MCF 10A (cell line): ENCODE measurements around the gene FGF19. TPM values are rescaled to one million over a fixed set of nuclear protein-coding genes. Genes with fewer than 3 reads are reported as not detected.

Experiments
- BruUV-seq: library from RNA; stranded (reverse); fragments of 400-500 nt; replicated peaks from 2 replicates; lab custom pipeline; 2021; lab: Mats Ljungman, UMichigan
- CTCF ChIA-PET: fragments of 300-600 bp; sonication (Branson Sonifier 250); formaldehyde crosslinking; extraction: SDS; loops from one replicate; lab custom pipeline; 2021; ENCODE audit warnings: antibody characterized with exemption, inconsistent platforms; lab: Yijun Ruan, JAX
- POLR2A ChIA-PET: fragments of 300-600, 350-650 bp; sonication (Branson Sonifier 250); formaldehyde crosslinking; extraction: SDS; loops from one replicate; lab custom pipeline; 2020; ENCODE audit warnings: antibody characterized with exemption, inconsistent platforms; lab: Yijun Ruan, JAX
- DNase-seq: peaks from one replicate; pipeline ENCODE4 v3.0.0-alpha.2; 2018; ENCODE audit not compliant: unreplicated experiment
- H3K27ac Mint-ChIP-seq: one replicate; pipeline ENCODE4 v1.8.0; 2022; ENCODE audit warnings: mild to moderate bottlenecking, low read depth, mixed read lengths; ENCODE audit not compliant: unreplicated experiment
- H3K27me3 Mint-ChIP-seq: one replicate; pipeline ENCODE4 v1.8.0; 2022; ENCODE audit warnings: mixed read lengths; ENCODE audit not compliant: insufficient read depth, unreplicated experiment
- H3K36me3 Mint-ChIP-seq: one replicate; pipeline ENCODE4 v1.8.0; 2022; ENCODE audit warnings: mild to moderate bottlenecking, moderate library complexity, mixed read lengths; ENCODE audit not compliant: insufficient read depth, unreplicated experiment
- H3K4me1 Mint-ChIP-seq: one replicate; pipeline ENCODE4 v1.8.0; 2022; ENCODE audit warnings: mixed read lengths; ENCODE audit not compliant: insufficient read depth, unreplicated experiment
- H3K4me3 Mint-ChIP-seq: one replicate; pipeline ENCODE4 v1.8.0; 2022; ENCODE audit warnings: mild to moderate bottlenecking, moderate library complexity, mixed read lengths; ENCODE audit not compliant: unreplicated experiment
- H3K9me3 Mint-ChIP-seq: one replicate; pipeline ENCODE4 v1.8.0; 2022; ENCODE audit warnings: mixed read lengths; ENCODE audit not compliant: unreplicated experiment
- intact Hi-C: fragments of 100-400 bp; cut with micrococcal nuclease; formaldehyde crosslinking; loops from 2 replicates; pipeline ENCODE4 v1.14.1; 2022
- total RNA-seq: library from RNA; stranded (reverse); gene quantifications from 2 replicates; pipeline ENCODE4 v1.2.3, GENCODE V29; 2022
- TF ChIP-seq, protein P1 (sequence below): fragments of 200-600 bp; IDR thresholded peaks from one replicate; pipeline ENCODE4 v1.8.0; 2022; ENCODE audit warnings: antibody characterized with exemption, mild to moderate bottlenecking; ENCODE audit not compliant: unreplicated experiment

FGF19 gene
- total RNA-seq, 1 experiment from 2014 or later, result not detected

DNA sequence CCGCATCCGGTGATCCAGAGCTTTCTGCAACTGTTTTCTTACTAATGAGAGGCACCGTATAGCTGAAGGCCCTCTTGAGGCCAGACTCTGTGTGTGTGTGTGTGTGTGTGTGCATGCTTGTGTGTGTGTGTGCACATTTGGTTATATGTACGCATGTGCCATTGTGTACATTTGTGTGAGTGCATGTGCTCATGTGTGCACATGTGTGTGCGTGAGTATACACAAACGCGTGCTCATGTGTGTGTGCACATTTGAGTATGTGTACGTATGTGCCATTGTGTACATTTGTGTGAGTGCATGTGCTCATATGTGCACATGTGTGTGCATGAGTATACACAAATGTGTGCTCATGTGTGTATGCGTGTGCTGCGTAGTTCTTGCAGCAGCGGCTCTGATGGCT lies 12.3 kb upstream of the FGF19 start:
- no peaks in the 10 kb centered on the region for H3K4me1 Mint-ChIP-seq
- TF ChIP-seq, protein P1, sequence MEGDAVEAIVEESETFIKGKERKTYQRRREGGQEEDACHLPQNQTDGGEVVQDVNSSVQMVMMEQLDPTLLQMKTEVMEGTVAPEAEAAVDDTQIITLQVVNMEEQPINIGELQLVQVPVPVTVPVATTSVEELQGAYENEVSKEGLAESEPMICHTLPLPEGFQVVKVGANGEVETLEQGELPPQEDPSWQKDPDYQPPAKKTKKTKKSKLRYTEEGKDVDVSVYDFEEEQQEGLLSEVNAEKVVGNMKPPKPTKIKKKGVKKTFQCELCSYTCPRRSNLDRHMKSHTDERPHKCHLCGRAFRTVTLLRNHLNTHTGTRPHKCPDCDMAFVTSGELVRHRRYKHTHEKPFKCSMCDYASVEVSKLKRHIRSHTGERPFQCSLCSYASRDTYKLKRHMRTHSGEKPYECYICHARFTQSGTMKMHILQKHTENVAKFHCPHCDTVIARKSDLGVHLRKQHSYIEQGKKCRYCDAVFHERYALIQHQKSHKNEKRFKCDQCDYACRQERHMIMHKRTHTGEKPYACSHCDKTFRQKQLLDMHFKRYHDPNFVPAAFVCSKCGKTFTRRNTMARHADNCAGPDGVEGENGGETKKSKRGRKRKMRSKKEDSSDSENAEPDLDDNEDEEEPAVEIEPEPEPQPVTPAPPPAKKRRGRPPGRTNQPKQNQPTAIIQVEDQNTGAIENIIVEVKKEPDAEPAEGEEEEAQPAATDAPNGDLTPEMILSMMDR, result no peak

DNA sequence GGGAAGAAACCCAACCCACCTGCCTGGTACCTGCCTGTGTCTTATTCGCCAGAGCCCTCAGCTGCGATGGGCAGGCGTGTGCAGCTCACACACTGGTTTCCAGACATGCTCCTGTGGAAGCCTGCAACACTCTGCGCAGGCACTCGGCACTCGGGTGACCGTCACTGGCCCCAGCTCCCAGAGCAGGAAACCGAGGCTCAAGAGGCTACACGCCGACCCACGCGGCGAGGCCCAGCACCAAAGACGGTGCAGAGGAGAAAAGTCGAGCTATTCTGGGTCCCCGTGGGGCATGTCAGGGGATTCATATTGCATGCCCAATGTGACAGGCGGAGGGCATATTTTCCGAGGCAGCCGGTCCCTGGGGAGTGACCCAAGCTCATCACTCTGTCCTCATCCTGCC lies 11.6 kb upstream of the FGF19 start:
- ChIA-PET CTCF (no interaction called here), POLR2A (interaction anchor here (0.7 kb wide), 1 partner anchor 188 kb away, joined by 5 read pairs; no protein-coding TSS in a partner anchor)
- Mint-ChIP-seq H3K9me3 (no peaks in the 10 kb centered on the region), H3K27ac (no peak overlapping the region), H3K4me1 (no peaks in the 10 kb centered on the region), H3K36me3 (no peaks in the 10 kb centered on the region), H3K27me3 (peaks cover 28% of the 10 kb centered on the region), H3K4me3 (no peak overlapping the region)
- TF ChIP-seq, protein P1, result no peak
- intact Hi-C loops, result no loop called here
- DNase-seq, result no peak
- no TSS peak for BruUV-seq

More for the DNA sequence above, 12.3 kb upstream of the FGF19 start:
- H3K36me3 Mint-ChIP-seq, result no peaks in the 10 kb centered on the region
- no peak overlapping the region for H3K27ac Mint-ChIP-seq
- BruUV-seq, result no TSS peak
- ChIA-PET POLR2A (interaction anchor here (0.7 kb wide), 1 partner anchor 188 kb away, joined by 5 read pairs; no protein-coding TSS in a partner anchor), CTCF (no interaction called here)
- intact Hi-C loops, result no loop called here
- H3K27me3 Mint-ChIP-seq, result peaks cover 28% of the 10 kb centered on the region
- H3K4me3 Mint-ChIP-seq, result no peak overlapping the region
- DNase-seq, result no peak
- H3K9me3 Mint-ChIP-seq, result no peaks in the 10 kb centered on the region

DNA sequence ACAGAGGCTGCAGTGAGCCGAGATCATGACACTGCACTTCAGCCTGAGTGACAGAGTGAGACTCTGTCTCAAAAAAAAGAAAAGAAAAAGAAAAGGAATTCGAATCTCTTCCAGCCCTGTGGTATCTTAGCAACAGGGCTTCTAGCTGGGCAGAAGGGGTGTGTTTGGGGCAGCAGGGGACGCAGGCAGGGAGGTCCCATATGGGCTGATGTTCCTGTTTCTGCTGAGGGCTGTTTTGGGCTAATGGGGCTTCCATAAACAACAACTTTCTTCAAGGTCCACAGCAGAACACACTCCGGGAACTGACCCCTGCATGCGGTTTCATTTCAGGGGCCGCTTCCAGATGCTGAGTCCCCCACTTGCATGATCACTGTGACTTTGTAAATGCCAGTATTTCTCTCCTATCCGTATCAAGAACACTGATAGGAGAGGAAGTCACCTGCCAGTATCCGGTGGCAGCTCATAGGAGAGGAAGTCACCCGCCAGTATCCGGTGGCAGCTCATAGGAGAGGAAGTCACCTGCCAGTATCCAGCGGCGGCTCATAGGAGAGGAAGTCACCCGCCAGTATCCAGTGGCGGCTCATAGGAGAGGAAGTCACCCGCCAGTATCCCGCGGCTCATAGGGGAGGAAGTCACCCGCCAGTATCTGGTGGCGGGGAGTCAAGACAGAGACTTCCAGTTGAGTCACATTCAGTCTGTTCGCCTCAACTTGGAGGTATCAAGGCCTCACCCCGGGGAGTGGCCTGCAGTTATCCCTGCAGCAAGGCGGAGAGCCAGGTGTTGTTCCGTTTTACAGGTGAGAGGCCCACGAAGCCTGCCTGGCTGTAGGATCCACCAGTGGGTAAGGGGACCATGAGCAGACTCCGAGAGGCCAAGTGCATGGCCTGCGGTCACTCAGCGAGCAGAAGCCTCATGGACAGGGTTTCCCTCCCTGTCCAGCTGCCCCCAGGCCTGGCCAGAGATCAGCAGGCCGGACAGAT lies 8.3 kb upstream of the FGF19 start:
- no peak overlapping the region for H3K4me3 Mint-ChIP-seq
- DNase-seq, result no peak
- TF ChIP-seq, protein P1, result no peak
- peaks cover under 1% of the 10 kb centered on the region for H3K27me3 Mint-ChIP-seq
- H3K9me3 Mint-ChIP-seq, result no peaks in the 10 kb centered on the region
- POLR2A ChIA-PET, result no interaction called here
- CTCF ChIA-PET, result interaction anchor here (0.6 kb wide), 1 partner anchor 473 kb away, joined by 3 read pairs; no protein-coding TSS in a partner anchor
- BruUV-seq, result no TSS peak
- H3K4me1 Mint-ChIP-seq, result peaks cover 4% of the 10 kb centered on the region
- H3K27ac Mint-ChIP-seq, result no peak overlapping the region
- no peaks in the 10 kb centered on the region for H3K36me3 Mint-ChIP-seq
- intact Hi-C loops, result no loop called here

DNA sequence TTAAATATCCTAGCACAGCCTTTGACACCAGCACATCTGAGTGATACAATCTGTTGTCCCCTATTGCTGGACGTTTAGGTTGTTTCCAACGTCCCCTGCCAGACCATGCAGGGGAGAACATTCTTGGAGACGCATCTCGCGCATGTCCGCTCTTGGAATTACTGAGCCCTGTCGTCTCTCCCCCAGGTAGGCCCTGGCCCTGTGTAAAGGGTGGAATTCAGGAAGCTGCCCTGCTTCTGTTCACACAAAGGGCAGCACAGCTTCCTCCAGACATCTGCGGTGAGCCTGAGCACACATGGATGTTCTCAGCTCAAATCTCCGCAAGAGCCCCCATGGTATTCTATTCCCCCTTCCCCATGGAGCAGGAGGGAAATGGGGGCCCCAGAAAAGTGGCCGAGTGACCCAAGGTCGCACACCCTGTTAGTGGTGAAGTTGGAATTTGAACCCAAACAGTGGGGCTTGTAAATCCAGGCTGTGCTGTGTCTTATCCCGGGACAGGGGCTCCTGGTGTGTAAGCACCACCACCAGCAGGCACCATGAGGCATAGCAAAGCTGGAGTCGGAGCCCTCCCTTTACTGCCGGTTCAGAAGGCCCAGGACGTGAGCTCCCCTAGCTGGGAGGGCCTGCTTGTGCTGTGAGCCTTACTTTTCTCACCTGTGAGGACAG lies 5.0 kb upstream of the FGF19 start:
- H3K36me3 Mint-ChIP-seq, result no peaks in the 10 kb centered on the region
- no peak for DNase-seq
- no peak overlapping the region for H3K27ac Mint-ChIP-seq
- no TSS peak for BruUV-seq
- no peaks in the 10 kb centered on the region for H3K9me3 Mint-ChIP-seq
- no peaks in the 10 kb centered on the region for H3K27me3 Mint-ChIP-seq
- ChIA-PET CTCF (interaction anchor here (0.9 to 1.0 kb wide), 2 partner anchors 14 to 180 kb away, joined by 3 to 4 read pairs; no protein-coding TSS in a partner anchor), POLR2A (no interaction called here)
- TF ChIP-seq, protein P1, result no peak
- intact Hi-C loops, result no loop called here
- no peak overlapping the region for H3K4me3 Mint-ChIP-seq
- peaks cover 10% of the 10 kb centered on the region for H3K4me1 Mint-ChIP-seq
